Fibroblast of peridontal ligament (primary cell): ENCODE results near the gene ZSWIM6.

Source experiments
- DNase-seq: peaks from one replicate; pipeline ENCODE4 v3.0.0-alpha.2; 2010; ENCODE audit errors: extremely low read depth

ZSWIM6 gene

DNA sequence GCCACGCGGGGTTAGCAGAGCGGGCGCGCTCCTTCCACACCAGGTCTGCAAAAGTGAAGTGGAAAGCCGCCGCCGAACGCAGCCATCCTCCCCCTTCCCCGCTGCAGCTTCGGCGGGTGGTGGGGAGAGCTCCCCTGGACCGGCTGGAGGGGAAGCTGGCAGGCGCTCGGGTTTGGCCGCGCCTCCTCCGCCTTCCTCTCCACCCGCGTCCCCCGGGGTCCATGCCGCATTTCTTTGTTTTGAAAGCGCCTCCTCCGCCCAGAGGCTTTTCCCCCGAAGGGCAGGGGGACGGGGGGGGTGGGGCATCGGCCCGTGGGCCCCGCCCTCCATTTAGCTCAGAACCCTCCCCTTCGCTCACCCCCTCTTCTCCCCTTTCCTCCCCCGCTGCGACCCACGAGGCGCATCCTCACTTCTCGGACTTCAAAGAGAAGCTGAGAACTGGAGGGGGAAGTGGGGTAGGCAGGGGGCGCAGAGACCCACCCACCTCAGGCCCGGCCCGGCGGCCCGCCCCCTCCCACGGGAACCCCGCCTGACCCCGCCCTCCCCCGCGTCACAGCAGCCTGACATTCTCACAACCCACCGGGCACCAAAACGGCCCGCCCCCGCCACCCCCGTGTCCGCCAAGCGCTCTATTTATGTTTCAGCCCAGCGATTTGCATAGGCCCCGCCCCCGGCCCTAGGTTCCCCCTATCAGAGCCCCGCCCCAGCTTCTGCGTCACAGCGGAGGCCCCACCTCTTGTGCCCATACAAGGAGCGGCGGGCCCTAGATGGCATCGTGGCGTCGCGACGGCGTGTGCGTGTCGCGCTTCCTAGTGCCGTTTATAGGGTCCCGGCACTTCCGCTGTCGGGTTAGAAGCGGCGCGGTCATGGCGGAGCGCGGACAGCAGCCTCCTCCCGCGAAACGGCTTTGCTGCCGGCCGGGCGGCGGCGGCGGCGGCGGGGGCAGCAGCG is at the start of gene ZSWIM6:
ZSWIM6 (plus strand) TSS at position 852 of the 951 bp plus-strand sequence; CDS start at position 867, 15 bp downstream.
- peak; percentile 99 for DNase-seq

DNA sequence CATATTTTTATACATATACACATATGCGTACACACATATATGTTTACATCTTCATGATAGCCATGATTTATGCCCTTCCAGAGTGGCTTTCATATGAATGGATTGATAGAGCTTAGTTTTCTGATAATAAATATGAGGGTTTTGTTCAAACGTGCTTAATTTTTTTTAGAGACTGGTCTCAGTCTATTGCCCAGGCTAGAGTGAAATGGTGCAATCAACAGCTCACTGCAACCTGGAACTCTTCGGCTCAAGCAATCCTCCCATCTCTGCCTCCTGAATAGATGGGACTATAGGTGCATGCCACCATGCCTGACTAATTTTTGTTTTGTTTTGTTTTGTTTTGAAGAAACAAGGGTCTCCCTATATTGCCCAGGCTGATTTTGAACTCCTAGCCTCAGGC is 48.6 kb upstream of the ZSWIM6 start:
- no peak for DNase-seq

DNA sequence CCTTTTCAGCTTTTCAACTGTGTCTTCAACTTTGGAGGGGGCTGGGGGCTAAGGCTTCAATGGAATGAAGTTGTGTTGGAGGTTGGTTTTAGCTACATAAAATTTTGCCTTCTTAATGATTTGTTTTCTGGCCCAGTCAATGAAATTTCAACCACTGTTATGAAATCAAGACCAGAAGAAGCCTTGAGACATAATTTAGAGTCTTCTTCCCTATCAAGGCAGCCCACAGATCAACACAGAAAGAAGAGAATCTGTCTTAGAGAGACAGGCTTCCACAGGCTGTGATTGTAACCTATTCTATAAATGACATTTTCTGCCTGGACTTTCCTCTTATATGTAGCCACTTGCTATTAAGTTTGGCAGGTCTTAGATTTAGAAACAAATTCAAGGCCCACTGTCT is 46.5 kb upstream of the ZSWIM6 start:
- no peak for DNase-seq

DNA sequence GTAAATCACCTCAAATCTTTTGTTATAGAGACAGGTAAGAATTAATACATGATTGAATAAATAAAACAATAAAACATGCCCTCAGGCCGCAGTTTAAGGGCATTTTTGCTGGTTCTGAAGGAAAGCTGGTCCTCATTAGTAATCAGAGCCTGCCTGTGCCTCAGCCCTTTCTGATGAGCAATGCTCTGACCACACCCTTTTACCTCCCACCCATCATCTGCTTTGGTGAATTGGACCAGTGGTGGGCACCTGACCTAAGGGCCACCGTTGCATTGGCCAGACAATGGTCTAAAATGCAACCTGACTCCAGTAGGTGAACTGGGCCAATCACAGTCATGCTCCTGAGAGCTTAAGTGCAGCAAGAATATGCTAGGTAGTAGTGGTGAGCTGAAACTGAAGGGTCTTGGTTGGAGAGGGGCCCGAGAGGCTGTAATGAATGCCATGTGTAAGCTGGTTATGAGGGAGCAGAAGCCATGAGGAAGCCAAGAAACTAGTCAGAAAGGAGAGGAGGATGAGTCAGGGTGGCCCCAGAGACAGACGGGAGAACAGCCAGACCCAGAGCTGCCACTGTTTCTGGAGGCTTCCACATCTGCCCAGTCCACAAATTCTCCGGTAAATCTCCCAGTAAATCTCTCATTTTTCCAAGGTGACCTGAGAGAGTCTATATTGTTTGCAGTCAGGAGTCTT is 45.5 kb upstream of the ZSWIM6 start:
- DNase-seq: peak; percentile 90

DNA sequence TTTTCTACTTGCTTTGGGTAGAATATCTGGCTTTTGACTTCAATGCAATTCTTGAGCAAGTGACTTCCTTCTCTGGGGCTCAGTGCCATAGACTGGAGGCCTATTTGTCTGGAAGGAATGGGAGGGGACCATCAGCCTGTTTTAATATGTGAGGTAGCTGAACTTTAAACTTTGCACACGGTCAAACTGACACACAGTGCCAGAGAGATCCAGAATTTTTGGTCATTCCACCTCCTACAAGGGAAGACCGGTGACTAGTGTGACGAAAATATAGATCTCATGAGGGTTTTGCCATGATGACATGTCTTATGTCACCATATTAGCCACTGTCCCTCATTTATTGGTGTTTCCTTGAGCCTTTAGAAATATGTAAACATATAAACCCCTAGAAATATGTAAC is 44.6 kb upstream of the ZSWIM6 start:
- no peak for DNase-seq

DNA sequence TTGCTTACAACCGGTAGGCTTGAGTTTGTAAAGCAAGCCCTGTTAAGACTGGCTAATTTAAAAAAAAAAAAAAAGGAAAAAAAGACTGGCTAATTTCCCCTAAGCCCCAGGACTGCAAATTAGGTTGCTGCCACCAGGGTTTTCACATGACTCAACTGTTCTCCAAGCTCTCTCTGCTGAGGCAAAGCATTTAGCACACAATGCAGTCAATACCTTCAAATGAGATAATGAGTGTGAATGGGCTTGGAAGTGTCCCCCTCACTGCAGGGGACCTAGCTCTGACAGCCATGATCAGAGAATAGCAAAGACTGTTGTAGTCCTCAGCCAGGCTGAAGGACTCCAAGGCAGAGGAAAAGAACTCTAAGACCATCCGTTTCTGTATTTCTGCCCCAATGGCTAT is 42.8 kb upstream of the ZSWIM6 start:
- DNase-seq: no peak

DNA sequence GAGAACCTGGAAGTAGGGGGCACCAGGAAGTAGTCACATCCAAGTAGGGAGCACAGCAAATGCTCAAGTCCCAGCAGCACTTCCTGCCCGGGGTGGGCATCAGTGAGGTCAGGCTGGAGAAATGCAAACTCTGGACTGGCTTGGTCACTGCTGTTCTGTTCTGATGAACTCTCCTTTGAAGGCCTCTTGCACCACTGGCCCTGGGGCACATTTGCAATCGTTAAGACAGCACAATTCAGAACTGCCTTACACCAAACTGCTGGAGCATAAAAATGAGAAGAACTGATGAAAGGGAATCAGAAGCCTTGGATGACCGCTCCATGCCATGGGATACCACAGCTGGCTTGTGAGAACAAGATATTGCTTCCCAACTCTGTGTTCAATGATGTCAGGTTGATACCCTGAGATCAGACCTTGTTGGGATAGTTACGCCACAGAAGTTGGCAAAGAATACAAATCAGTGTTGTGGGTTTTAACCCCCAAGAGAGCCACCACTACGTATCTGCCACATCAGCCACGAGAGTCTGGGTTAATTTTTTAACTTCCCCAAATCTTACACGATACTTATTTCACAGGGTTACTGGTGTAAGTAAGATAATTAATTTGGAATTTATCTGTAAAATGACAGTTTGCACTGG is 42.3 kb upstream of the ZSWIM6 start:
- DNase-seq: no peak

DNA sequence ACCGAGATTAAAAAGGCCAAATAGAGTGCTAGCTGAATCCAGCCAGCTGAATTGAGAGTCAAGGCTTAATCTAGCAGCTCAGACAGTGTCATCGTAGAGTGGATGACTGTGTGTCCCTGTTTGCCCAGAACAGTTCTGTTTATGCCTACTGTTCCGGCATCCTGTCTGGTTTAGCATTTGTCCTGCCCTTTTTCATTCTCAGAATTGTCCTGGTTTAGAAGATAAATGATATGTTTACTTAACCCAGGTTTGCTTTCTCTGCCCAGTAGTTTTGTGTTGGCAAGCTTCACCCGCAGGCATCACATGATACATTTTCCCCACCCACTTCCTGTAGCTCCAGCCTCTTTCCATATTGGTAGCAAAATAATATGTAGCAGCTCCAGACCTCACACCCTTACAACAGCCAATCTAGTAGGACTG is 41.3 kb upstream of the ZSWIM6 start:
- no peak for DNase-seq

DNA sequence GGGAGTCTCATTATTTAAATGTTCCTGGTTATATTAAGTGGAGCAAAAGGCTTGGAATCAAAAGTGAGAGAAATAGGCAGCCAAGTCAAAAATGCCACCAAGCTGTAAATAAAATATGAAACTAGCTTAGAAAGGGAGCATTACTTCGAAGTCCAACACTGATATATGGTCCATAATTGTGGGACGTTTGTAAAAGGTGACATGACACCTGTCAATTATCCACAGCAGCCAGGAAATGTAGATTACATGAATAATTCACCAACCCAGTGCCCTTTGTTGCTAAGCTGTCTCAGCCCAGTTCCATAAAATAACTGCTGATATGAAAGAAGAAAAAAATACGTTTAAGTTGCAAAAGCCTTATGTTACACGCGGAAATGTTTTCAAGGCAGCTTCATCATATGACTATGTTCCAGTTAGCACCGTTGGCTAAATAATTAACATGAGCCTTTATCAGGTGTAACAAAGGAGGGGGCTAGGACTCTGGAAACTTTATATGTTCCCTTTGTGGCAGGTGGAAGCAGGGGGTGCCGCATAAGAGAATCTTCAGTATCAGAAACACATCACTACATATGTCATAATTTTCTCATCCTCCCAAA is 39.9 kb upstream of the ZSWIM6 start:
- DNase-seq: no peak

DNA sequence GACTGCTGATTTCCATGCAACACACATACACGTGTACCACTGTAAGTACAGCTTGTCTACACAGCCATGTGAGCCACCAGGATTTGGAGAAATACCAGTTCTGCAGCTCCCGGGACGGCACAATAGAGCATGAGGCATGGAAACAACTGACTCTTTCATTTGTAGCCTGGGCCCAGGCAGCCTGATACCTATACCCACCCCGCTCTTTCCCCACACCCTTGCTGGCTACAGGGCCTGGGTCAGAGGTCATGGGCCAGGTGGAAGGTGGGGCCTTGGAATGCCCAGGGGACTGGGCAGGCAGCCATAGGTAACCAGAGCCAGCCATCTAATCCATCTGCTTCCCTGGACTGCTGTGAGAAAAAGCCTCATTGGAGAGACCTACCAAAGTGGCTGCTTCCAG is 39.0 kb upstream of the ZSWIM6 start:
- DNase-seq: no peak

DNA sequence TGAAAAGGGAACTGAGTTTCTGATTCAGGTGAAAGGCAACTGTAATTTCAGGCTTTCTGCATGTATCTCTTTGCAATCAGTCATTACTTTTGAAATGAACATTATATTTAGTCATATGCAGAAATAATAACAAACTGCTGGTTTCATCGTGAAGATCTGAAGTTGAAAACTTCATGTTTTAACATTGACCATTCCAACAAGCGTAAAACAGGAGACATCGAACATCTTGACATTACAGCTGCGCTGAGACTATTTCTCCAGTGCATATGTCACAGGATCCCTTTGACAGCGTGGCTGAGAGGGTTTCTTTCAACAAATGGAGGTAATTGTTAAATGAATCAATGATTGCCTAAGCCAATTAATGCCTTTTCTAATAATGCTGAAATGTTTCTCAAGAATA is 38.2 kb upstream of the ZSWIM6 start:
- no peak for DNase-seq

DNA sequence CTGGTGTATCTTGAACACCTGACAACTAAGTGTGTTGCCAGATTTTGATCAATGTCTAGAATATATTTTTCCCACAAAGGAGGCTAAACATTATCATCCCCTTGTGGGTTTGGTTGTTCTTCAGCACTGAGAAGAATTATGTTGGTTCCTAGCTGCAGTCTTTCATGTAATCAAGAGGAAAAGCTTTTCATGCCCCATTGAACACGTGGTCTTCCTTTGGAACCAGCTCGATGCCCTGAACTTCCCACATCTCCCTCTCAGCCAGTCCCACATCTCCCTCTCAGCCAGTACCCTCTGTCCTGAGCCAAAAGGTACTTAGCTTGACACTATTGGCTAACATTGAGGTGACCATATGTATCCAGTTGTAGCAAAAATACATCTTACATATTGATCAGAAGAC is 36.7 kb upstream of the ZSWIM6 start:
- DNase-seq: no peak

DNA sequence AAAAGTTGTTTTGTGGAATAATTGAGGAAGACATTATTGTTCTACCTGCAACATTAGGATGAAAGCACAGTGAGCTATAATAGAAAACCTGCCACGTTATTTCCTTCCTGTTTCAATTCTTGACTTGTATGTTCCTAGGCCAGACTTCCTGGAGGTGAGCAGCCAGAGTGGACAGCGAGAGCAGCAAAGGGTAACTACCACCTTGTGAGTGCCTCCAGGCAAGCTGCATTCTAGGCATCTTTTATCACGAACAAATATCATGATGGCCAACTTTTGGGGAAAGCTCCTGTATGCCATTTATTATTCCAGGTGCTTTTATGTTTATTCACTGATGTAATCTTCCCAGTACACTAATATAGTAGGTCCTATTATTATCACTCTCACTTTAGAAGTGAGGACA is 34.0 kb upstream of the ZSWIM6 start:
- no peak for DNase-seq

DNA sequence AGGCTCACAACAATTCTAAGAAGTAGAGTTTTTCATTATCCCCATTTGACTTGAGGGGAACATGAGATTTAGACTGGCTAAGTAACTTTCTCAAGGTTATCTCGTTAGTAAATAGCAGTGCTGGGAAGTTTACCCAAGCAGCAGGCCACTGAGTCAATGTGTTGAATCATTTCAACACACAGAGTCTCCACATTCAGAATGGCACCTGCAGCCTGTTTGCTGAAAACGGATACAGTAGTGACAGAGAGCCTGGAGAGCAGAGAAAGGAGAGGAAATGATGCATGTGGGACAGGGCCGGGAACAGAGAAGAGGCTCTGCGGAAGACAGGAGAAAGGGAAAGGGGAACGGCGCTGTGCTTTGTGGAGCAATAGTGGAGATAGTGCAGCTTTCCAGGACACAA is 33.5 kb upstream of the ZSWIM6 start:
- no peak for DNase-seq

DNA sequence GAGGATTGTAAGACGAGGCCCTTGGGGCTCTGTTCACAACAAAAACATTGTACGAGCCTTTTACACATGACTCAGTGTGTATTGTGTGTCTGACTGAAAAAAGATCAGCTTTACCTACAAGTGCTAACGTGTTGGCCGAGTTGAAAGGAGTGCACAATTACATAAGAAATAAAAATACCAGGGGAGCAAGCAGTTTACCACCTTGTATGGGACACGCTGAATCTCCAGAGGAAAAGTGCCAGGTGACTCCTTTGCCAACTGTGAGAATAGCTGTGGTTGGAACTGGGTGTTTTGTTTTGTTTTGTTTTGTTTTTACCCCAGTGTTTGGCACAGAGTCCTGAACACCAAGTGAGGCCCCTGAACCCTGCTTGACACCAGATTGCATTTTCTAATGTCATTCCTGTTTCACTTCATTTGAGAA is 32.8 kb upstream of the ZSWIM6 start:
- no peak for DNase-seq

DNA sequence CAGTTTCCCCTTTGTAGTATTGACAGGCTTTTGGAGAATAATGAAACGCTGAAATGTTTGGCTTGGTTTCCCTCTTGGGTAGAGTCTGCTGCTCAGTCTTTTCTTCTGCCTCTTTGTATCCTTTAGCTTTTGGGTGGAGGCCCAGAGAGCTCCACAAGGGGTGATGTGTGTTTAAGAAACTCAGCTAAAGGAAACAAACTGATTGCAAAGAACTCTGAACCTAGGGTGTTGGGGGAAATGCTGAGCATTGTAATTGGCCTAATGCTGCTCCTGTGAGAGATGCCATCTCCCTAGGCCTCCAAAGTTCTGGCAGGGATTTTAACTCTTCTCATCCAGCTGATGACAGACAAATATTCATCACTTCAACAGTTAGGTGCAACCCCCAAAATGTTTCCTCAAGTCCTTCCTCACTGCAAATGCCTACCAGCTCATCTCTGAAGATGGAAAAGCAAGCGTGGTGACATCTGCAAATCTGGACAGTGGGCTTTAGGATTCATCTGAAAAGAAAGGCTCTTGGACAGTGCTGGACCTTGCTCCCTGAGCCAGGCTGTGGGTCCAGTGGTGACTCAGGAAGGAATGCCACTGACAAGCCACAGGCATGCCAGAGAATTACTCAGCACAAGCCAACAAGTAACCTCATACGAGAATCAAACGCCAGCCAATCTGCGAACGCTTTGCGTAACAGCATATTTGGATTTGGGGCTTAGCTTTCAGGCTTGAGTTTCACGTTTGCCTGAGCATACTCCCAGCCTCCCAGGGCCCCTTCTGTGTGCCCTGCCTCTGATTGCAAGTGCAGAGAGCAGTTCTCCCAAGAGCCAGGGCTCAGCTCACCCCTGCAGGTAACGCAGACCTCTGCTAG is 30.5 kb upstream of the ZSWIM6 start:
- DNase-seq: peak; percentile 100

DNA sequence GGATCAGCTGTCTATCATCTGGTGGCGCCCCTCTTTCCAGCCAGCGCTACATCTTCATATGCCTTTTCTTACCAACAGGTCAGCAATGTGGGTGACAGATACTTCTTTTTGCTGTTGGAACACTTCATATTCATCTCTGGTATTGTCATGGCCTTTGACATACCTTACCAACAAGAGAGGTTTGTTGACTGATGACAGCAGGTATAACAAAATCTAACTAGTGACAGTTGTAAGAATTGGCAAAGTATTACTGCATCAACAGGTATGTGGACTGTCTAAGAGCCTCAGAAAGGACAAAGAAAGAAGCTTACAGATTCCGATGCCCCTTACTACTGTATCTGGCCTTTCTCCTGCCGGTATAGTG is 29.9 kb upstream of the ZSWIM6 start:
- no peak for DNase-seq

DNA sequence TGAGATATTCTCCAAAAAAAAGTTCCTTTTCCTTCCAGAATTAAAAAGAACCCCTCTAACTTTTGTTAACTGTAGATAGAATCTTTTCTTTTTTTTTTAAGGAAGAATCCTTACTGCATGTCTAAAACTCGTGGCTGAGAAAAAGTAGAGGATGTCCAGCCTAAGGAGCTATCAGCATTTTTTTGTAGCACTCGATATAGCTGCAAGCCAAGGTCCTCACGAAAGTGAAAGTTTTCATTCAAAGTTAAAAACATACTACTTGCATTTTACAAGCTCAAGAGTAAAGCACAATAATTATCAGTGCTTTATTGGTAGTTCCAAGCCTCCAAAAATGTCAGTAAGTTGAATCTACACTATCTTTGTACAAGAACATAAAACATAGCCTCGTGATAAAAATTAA is 28.7 kb upstream of the ZSWIM6 start:
- peak; percentile 70 for DNase-seq

DNA sequence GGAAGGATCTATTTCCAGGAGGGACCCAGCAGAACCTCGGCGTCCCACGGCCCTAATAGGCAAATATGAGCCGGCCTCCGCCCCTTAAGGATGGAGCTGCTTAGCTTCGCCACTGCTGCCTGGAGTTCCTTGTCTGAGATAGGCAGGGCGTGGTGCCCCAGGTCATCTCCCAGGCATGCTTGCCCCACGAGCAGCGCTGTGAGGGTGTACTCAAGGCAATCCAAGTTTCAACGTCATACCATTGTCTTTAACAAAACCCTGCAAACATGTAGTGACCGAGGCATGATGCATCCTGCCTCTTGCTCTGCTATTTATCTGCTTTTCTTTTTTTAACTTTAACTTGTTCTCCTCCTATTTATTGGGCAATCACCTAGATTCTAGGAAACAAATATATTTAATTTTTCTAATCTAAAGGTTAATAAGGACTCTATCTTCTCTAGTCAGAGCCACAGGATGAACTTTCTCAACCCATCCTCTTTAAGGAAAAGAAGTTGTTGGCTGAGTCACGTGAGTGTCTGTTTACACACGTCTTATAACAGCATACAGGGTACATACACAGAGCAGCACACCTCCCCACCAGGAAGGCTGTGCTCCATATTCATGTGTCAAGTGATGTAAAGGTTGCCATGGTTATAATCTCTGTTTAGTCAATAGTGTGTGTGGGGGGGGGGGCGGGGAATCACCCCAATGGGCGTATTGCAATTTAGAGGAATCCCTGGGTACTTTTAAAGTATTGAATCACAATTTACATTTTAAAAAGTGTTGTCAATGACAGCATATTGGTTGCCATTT is 27.3 kb upstream of the ZSWIM6 start:
- DNase-seq: peak; percentile 81

DNA sequence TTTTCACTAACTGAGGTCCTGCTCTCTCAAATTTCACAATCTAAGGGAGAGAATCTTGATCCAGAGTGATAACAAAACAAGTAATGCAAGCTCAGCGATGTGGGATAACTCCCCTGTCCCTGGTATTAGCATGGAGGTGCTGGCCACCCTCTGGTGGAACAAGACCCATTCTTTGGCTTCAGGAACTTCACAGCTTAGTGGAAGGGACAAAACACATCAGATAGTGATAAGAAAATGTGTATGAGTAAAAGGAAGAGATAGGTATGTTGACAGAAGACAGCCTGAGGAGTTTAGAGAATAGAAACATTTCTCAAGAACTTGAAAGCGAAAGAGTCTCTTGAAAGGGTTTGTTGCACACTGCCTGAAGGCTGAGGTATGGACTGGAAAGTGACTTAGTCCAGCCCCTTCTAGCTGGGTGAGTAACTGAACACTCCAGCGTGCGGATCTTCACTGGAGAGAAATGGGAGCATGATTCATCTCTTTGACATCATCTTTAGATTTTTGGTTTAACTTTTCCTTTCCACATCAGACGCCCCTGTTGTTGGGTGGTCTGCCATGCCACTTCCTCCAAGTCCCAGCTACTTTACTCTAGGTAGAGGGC is 25.4 kb upstream of the ZSWIM6 start:
- DNase-seq: peak; percentile 93
